ENCODE data around the gene NSRP1. TPM values are rescaled to one million over a fixed set of nuclear protein-coding genes. Genes with fewer than 3 reads are reported as not detected.

Gene NSRP1
- total and polyA plus RNA-seq, 2 of the 8 experiments (the other 6 are each of a cell fraction or from before 2014, with no cell fraction given), result 6.1 to 22.4 TPM

GRCh38 chr17:30225919-30226553 is 109.4 kb downstream of the NSRP1 start:
- 79% methylated on average over 15 of the region's 15 CpGs; no CpG with 5 or more reads in 1 of the 2 experiments for WGBS, 2 experiments (ENCODE audit: extremely low coverage in 1 of 2, insufficient coverage in 1 of 2, insufficient read length in 1 of 2, insufficient replicate concordance in 2 of 2, low coverage in 1 of 2, low lambda C conversion rate in 2 of 2, missing lambda C conversion rate in 1 of 2)

More at GRCh38 chr17:30225919-30226553, 109.4 kb downstream of the NSRP1 start:
- Histone ChIP-seq H2AFZ (ENCODE audit: low read length) (no peak overlapping the region), H3K36me3 (ENCODE audit: control insufficient read depth in 2 of 4, insufficient read depth in 4 of 4, low read length in 3 of 4) (no peaks in the 10 kb centered on the region), H2BK20ac (ENCODE audit: low read length) (no peak overlapping the region), H3K14ac (ENCODE audit: insufficient read length) (no peak overlapping the region), H2BK12ac (ENCODE audit: low read depth, low read length) (no peak overlapping the region), H4K20me1 (replicated peaks in 1 of 2; ENCODE audit: control insufficient read depth in 1 of 2, insufficient read depth in 2 of 2, low read length in 2 of 2) (no peaks in the 10 kb centered on the region), H3K79me2 (ENCODE audit: control insufficient read depth in 1 of 2, insufficient read depth in 2 of 2, low read length in 2 of 2) (no peaks in the 10 kb centered on the region), H3K4me1 (replicated peaks in 1 of 4; ENCODE audit: control insufficient read depth in 3 of 4, insufficient read depth in 4 of 4, low read length in 3 of 4) (peaks cover 0 to 2% (median 0%) of the 10 kb centered on the region in 4 experiments; a peak in 2 of 7 replicates), H3K9me3 (ENCODE audit: insufficient read depth in 2 of 2, low read depth in 1 of 2, low read length in 1 of 2) (no peaks in the 10 kb centered on the region), H3K56ac (replicated peaks; ENCODE audit: insufficient read length, low read depth, low read length) (no peak overlapping the region), H2BK15ac (ENCODE audit: low read length) (no peak overlapping the region), H3K27ac (ENCODE audit: low read depth, low read length) (no peak overlapping the region), H3K27me3 (replicated peaks in 1 of 4; ENCODE audit: control insufficient read depth in 3 of 4, extremely low read depth in 1 of 4, insufficient read depth in 3 of 4, low read length in 3 of 4) (no peaks in the 10 kb centered on the region), H3K23ac (ENCODE audit: insufficient read length) (no peak overlapping the region), H3K79me1 (ENCODE audit: low read depth, low read length) (no peaks in the 10 kb centered on the region), H4K91ac (replicated peaks; ENCODE audit: insufficient read length, low read length) (no peak overlapping the region), H3K4ac (replicated peaks; ENCODE audit: insufficient read length, low read depth, low read length) (no peak overlapping the region), H2BK5ac (ENCODE audit: low read depth, low read length) (no peak overlapping the region), H3K4me3 (ENCODE audit: extremely low read depth in 1 of 4, insufficient read depth in 2 of 4, low read depth in 3 of 4, low read length in 4 of 4) (no peak overlapping the region), H2AK5ac (ENCODE audit: low read depth, low read length) (no peak overlapping the region), H4K8ac (ENCODE audit: extremely low read depth, insufficient read depth, low read length) (no peak overlapping the region), H3K18ac (ENCODE audit: extremely low read depth, low read length) (no peak overlapping the region), H3K23me2 (ENCODE audit: low read depth, low read length) (no peaks in the 10 kb centered on the region), H4K5ac (ENCODE audit: insufficient read length, low read depth, low read length) (no peak overlapping the region), H3K9ac (replicated peaks in 1 of 4; ENCODE audit: extremely low read depth in 1 of 4, low read depth in 3 of 4, low read length in 3 of 4) (no peak overlapping the region), H3K4me2 (ENCODE audit: insufficient read depth in 1 of 2, low read depth in 2 of 2, low read length in 2 of 2) (no peak overlapping the region), H2BK120ac (replicated peaks; ENCODE audit: low read depth, low read length) (no peak overlapping the region)
- DNase-seq (ENCODE audit: low read depth in 1 of 2, low spot score in 2 of 2) (no peak), FAIRE-seq (no peak)
- TF ChIP-seq GABPA (IDR thresholded peaks at IDR 0.05; ENCODE audit: borderline replicate concordance, insufficient read depth, low read length) (no peak), KDM4A (IDR thresholded peaks at IDR 0.05; ENCODE audit: low read depth, low read length, severe bottlenecking) (no peak), SIRT6 (IDR thresholded peaks at IDR 0.05; ENCODE audit: low read length) (no peak)
- CTCF ChIA-PET (ENCODE audit: partially characterized antibody), result interaction anchor here (1.8 kb wide), 1 partner anchor 23 kb away, joined by 6 read pairs; no protein-coding TSS in a partner anchor
- POLR2A ChIA-PET (ENCODE audit: partially characterized antibody), result interaction anchor here (1.0 to 1.5 kb wide), 3 partner anchors 8 to 102 kb away, joined by 3 to 5 read pairs (median 4); no protein-coding TSS in a partner anchor
